WTC11 (cell line): Measurements from ENCODE around the gene FAM43A.

Source experiments
- CTCF ChIP-seq: fragments of 200-600 bp; IDR thresholded peaks from 2 replicates; pipeline ENCODE4 v1.8.0; 2022; ENCODE audit warnings: antibody characterized with exemption
- ETV6 ChIP-seq: sonication (generic); formaldehyde crosslinking; IDR thresholded peaks from 2 replicates; pipeline ENCODE4 v1.8.1; 2022; ENCODE audit warnings: mild to moderate bottlenecking, missing genetic modification reagents
- FOXP1 ChIP-seq: sonication (generic); formaldehyde crosslinking; IDR thresholded peaks from 2 replicates; pipeline ENCODE4 v1.8.0; 2022; ENCODE audit warnings: missing genetic modification reagents, mild to moderate bottlenecking, moderate library complexity, borderline replicate concordance
- JUN ChIP-seq: sonication (generic); formaldehyde crosslinking; IDR thresholded peaks from 2 replicates; pipeline ENCODE4 v1.8.0; 2023; ENCODE audit warnings: mild to moderate bottlenecking, missing genetic modification reagents
- MAX ChIP-seq: sonication (generic); formaldehyde crosslinking; IDR thresholded peaks from 2 replicates; pipeline ENCODE4 v1.8.0; 2022; ENCODE audit warnings: mild to moderate bottlenecking, missing genetic modification reagents
- SP1 ChIP-seq: sonication (generic); formaldehyde crosslinking; conservative IDR thresholded peaks from 2 replicates; pipeline ENCODE4 v1.8.1; 2022; ENCODE audit warnings: missing genetic modification reagents
- USF1 ChIP-seq: sonication (generic); formaldehyde crosslinking; IDR thresholded peaks from 2 replicates; pipeline ENCODE4 v1.8.0; 2022; ENCODE audit warnings: mild to moderate bottlenecking, missing genetic modification reagents
- ZNF121 ChIP-seq: sonication (generic); formaldehyde crosslinking; IDR thresholded peaks from 2 replicates; pipeline ENCODE4 v1.8.0; 2023; ENCODE audit warnings: missing genetic modification reagents
- TF ChIP-seq, protein P1 (sequence below): sonication (generic); formaldehyde crosslinking; IDR thresholded peaks from 2 replicates; pipeline ENCODE4 v1.8.1; 2022; ENCODE audit warnings: low read depth, missing genetic modification reagents, borderline replicate concordance
- TF ChIP-seq, protein P2 (sequence below): sonication (generic); formaldehyde crosslinking; IDR thresholded peaks from 2 replicates; pipeline ENCODE4 v1.8.0; 2022; ENCODE audit warnings: mild to moderate bottlenecking, missing genetic modification reagents

DNA sequence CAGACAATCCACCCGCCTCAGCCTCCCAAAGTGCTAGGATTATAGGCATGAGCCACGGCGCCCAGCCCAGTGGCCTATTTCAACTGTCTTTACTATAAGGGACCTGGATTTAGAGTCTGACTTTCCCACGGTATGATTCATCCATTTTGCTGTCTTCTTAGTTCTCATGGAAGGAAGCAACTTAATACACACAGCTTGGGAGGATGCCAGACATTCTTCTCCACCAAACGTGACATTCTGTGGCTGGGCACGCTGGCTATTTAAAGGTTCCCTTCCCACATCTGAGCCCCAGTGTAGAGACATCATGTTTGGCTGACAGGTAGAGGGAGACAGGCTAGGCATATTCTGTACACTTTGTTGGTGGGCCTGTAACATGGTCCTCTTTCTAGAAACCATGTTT, 26.2 kb downstream of the FAM43A start:
- TF ChIP-seq CTCF (no peak), JUN (CRISPR knock-in tag) (no peak), ZNF121 (CRISPR knock-in tag) (no peak), SP1 (CRISPR knock-in tag) (no peak), USF1 (no peak), ETV6 (no peak), FOXP1 (CRISPR knock-in tag) (no peak), MAX (CRISPR knock-in tag) (no peak)
- TF ChIP-seq, protein P1, sequence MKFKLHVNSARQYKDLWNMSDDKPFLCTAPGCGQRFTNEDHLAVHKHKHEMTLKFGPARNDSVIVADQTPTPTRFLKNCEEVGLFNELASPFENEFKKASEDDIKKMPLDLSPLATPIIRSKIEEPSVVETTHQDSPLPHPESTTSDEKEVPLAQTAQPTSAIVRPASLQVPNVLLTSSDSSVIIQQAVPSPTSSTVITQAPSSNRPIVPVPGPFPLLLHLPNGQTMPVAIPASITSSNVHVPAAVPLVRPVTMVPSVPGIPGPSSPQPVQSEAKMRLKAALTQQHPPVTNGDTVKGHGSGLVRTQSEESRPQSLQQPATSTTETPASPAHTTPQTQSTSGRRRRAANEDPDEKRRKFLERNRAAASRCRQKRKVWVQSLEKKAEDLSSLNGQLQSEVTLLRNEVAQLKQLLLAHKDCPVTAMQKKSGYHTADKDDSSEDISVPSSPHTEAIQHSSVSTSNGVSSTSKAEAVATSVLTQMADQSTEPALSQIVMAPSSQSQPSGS (CRISPR knock-in tag), result no peak
- TF ChIP-seq, protein P2, sequence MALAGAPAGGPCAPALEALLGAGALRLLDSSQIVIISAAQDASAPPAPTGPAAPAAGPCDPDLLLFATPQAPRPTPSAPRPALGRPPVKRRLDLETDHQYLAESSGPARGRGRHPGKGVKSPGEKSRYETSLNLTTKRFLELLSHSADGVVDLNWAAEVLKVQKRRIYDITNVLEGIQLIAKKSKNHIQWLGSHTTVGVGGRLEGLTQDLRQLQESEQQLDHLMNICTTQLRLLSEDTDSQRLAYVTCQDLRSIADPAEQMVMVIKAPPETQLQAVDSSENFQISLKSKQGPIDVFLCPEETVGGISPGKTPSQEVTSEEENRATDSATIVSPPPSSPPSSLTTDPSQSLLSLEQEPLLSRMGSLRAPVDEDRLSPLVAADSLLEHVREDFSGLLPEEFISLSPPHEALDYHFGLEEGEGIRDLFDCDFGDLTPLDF, result no peak
